ENCODE measurements around the gene MAPK8IP1.
A peak's percentile ranks its signal among the peaks of the same experiment; 100 is the strongest.

MAPK8IP1 gene

DNA sequence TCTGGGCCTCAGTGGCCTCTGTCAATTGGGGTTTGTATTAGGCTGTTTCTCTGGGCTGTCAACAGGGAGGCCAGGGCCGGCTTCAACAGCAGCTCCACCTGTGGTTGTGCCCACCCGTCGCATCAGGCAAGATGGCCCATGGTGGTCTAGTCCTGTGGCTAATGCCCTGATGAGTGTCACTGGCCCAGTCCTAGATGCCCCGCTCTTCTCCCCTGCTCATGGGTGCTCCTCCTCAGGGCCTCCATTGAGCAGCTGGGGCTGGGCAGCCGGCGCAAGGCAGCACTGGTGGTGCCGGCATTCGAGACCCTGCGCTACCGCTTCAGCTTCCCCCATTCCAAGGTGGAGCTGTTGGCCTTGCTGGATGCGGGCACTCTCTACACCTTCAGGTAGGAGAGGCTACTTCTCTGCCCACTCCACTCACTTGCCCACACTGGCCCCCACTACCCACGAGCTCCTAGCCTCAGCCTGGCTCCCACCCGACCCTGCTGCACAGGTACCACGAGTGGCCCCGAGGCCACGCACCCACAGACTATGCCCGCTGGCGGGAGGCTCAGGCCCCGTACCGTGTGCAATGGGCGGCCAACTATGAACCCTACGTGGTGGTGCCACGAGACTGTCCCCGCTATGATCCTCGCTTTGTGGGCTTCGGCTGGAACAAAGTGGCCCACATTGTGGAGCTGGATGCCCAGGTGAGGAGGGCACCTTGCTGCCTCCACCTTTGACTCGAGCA, 42.4 kb downstream of the MAPK8IP1 start:
- DNase-seq, result no peak

DNA sequence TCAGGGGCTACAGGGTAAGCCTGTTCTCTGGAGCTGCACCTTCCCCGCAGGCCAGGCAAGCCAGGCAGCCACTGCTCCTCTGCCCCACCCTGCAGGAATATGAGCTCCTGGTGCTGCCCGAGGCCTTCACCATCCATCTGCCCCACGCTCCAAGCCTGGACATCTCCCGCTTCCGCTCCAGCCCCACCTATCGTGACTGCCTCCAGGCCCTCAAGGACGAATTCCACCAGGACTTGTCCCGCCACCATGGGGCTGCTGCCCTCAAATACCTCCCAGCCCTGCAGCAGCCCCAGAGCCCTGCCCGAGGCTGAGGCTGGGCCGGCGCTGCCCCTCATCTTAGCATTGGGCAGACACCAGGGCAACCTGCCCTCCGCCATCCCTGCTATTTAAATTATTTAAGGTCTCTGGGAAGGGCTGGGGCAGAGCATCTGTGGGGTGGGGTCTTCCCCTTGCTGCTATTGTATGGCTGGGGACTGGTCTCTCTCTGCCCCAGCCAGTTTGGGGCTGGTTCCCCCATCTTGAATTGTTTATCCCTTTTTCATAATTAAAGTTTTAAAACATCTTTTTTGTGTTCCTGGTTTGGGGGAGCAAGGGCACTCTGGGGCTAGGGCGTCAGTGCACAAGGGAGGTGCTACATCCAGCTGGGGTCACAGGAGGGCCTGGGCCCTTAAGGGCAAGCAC, 43.2 kb downstream of the MAPK8IP1 start:
- no peak for DNase-seq

DNA sequence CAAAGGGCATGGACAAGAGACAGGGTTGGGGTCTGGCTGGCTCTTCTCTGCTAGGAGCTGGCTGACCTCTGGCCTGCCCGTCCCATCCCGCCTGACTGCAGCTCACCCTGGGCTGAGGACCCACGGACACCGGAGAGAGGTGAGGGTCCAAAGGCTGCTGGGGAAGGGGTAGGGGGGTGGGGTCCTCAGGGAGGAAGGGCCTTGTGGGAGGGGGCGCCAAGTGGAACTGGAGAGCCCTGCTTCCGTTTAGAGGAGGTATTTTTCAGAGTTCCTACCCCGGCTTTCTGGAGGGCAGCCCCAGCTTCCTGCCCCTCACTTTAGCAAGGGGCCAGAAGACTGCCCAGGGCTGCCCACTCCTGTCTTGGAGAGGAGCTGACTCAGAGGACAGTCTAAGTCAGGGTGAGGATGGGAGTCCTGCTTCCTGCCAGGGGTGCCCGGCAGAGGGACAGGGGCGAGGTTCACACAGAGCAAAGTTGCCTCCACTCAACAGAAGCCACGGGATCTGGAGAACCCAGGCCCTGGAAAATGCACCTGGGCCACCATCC, 44.1 kb downstream of the MAPK8IP1 start:
- no peak for DNase-seq

DNA sequence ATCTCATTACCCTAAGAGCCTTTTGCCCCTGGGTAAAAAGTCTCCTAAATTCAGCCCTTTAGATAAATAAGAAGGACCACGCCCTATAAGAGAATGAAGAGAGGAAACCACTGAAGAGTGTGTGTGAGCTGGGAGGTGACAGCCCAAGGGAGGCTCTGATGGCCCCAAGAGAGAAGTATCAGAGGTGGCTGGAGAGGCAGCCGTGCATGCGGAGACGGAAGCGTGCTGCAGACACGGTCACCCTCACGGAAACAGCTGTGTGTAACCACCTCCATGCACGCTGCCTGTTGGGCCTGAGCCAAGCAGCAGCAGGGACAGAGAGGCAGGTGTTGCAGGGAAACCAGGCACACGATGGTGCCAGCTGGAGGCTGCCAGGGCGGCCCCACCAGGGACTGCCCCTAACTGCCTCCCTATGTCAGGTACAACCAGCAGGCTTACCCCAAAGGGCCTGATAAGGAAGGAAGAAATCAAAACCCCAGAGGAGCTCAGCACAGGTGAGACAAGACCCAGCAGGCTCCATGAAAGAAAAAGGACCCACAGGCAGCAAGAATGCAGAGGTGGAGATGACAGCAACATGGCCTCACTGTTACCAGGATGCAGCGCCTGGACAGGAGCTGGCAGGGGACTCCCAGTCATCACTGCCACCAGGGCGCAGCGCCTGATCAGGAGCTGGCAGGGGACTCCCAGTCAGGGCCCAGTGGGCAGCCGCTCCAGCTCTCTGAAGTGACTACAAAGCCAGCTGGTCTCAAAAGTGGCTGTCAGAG, 44.8 kb downstream of the MAPK8IP1 start:
- peak; percentile 73 to 84 for DNase-seq

DNA sequence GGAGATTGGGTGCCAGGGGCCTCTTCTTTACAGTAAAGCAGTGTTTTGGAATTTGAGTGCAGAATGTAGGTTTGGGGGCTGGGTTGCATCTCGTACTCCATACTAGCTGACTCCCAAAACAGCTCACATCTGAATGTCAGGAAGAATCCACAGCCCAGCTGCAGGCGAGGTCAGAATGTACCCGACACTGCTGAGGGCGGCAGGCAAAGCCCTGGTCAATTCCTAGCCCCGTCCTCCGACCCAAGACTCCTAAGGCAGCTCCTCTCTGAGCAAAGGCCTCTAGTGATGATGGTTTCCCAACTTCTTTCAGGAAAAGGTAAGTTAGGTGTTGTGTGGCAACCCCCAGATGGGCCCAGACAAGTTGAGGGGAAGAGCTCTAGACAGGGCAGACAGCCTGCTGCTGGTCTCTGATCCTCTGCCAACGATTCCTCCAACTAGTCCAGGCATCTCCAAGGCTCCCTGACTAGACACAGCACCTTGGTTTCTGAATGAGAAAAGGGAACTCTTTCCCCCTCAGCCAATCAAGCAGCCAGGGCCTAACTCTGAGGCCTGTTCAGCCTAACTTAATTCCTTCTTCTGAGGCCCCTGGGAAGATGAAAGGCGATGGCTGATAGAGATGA, 45.6 kb downstream of the MAPK8IP1 start:
- no peak for DNase-seq

DNA sequence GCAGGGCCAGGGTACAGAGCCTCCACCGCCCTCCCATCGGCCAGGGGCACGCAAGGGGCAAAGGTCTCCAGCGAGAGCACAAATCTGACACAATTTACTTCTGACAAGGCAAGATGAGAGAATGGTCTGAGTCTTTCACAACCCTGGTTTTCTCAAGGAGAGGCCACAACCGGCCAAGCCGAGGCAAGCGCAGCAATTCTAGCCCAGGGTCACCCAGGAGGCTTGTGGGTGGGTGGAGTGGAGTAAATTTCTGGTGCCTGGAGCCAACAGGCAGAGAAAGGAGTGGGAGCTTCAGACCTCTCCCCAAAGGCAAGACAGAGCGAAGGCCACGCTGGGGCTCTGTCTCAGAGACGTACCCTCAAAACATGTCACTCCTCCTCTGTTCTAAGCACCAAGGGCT, 46.3 kb downstream of the MAPK8IP1 start:
- DNase-seq, result no peak

DNA sequence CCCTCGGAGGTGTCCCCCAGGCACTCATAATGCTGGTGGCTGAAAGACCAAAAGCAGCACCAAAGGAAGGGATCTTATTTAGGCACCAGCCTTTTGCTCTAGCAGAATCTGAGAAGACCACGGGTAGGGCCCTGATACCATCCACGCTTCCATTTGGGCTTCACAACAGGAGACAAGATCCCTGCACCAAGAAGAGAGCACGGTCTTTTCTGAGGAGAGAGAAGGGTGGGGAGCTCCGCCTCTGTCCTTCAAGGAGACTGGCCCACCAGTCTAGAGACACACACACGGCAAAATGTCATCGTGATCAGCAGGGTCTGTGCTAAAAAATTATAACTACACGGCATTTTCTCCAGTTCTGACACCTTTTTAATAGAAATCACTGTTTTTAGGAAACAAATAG, 46.8 kb downstream of the MAPK8IP1 start:
- no peak for DNase-seq

DNA sequence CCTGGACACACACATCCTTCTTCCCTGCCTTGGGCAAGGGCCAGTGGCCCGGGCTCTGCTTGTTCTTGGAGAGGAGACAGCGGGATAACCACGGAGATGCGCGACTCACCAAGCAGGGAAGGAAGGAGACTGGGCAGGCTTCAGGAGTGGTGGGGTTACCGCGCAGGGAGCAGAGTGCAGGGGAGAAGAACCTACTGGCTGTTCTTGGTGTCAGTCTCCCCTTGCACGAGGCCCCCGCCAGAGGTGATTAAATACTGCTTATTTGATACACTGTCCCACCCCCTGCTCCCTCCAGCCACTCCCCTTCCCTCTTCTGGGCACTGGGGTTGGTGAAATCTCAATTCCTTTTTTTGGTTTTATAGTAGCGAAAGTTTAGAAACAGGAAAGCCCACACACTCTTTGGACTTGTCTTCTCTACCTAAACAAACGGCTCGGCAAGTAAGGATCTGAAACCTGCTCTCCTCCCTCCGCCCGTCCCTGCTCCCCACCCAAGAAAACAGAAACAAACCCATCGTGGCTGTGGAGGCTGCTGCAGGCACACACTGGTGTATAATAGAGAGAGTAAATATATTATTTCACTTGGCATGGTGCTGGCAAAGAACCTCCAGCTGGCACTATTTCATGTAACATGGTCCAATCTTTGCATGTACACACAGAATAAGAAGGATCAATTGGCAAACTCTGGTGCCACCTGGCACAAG, 47.8 kb downstream of the MAPK8IP1 start:
- no peak for DNase-seq

DNA sequence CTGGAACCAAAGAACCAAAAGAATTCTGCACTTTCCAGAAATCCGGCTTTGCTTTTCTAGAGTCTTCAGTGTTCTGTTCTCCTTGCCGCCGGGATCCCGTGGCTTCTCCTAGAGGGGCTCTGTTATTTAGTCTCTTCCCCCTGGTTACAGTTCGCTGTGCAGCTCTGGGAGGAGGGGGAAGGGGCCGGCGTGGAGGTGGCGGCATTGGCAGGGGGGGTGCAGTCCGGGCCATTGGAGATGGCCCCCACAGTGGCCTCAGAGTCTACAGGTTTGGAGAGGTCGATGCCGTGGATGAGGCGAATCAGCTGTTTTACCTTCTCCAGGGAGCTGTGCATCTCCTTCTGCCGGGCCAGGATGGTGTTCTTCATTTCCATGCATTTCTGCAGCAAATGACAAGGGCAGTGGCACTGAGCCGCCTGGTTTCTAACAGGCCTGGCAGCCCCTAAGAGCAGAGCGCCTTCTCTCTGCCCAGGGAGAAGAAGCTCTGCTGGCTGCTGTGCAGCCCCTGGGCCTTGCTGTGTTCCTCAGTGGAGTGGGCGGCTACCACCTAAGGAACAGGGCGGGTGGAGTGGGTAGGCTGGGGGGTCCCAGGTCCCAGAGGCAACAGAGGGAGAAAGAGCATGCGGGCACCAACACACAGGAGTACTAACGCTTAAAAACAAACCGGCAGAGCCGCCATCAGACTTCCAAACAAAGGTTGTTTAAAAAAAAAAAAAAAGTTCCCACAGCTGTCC, 48.6 kb downstream of the MAPK8IP1 start:
- no peak for DNase-seq

DNA sequence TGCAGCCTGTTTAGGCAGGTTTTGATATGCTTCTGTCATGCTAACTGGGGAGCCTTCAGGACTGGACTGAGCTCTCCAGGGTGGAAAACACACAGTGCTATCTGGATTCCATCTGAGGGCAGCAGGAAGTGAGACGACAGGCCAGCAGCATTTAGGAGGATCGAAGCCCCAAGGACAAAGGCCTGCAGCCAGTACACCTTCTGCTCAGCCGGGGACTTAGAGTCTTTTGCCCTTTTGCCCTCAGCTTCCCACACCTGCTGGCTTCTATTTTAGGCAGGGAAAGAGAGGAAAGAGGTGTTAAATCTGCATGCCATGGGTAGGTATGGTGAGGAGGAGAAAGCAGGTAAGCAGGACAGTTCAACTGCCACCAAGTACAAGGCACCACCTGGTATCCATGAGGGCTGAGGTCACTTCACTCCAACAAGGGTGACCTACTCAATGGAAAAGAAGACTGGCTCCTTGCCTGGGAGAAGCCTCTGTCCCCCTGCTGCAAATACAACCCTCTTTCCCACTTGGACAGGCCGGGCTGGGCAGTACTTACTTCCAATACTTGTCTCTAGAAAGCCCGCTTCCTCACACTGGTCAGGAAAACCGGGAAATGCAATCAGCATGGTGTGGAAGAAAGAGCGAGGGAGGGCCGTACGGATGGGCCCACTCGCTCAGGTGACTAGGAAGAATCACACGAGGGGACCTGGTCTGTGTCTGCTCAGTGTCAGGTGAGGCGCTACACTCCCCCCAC, 49.3 kb downstream of the MAPK8IP1 start:
- DNase-seq, result no peak

DNA sequence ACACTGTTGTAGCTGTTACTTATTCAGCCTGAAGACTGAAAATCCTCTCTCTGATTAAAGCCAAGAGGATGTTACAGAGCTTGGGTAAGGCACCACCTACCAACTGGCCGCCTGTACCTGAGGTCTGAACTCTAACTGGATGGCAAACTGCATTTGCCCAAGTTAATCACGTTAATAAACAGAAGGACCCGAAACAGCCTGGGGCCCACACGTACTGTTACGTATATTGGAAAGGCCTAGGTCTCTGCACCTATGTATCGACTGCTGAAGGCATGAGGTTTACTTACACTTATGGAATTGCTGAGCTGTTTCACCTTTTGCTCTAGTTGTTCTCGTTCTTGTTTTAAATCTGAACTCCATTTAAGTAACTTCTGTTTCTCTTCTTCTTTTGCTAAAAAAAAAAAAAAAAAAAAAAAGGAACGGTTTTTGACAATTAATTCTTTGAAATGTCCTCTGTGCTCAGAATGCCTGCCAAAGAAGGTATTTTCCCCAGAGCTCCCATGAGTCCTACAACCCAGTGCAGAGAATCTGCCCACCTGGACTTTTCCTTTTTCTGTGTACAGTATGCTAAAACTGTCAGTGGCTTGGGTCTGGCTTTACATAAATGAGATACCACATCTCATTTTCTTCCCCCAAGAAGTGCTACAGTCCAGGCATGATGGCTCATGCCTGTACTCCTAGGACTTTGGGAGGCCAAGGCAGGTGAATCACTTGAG, 50.1 kb downstream of the MAPK8IP1 start:
- no peak for DNase-seq

DNA sequence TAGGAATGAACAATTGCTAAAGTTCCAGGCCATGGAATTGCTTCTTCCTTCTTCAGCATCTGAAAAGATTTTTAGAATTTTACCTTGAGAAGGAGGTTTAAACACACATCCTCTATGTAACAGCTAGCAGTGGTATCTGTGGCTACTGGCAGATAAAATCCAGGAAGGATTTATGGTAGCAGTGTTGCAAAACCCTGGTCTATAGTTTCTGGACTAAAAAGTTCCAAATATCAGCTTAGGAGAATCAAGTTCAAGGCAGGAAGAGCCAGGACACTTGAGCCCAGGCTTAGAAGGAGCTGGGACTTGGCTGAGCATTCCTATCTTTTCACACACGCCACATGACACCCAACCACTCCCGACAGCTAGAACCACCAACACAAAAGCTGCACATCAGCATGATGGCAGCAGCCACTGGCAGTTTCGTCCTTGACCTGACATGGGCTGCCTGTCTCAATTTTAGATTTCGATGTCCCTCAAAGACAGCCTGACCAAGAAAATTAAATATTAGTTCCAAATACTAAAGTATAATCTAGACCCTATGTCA, 51.1 kb downstream of the MAPK8IP1 start:
- DNase-seq, result no peak

DNA sequence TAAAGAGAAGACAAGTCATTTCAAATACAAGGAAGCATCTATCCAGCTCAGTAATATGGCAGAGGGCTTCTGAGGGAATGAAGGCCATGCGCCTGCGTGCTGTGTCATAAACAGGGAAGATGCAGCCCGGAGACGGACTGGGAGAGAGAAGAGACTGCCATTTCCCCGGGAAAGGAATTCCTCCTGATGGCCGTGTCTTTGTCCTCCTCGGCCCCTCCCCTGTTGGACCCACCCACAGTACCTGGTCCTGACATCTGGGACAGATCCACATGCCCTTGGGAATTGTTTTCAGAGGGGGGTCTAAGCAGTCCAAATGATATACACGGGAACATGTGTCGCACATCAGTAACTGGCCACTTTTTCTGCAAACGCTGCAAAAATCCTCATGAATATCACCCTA, 52.5 kb downstream of the MAPK8IP1 start:
- no peak for DNase-seq

DNA sequence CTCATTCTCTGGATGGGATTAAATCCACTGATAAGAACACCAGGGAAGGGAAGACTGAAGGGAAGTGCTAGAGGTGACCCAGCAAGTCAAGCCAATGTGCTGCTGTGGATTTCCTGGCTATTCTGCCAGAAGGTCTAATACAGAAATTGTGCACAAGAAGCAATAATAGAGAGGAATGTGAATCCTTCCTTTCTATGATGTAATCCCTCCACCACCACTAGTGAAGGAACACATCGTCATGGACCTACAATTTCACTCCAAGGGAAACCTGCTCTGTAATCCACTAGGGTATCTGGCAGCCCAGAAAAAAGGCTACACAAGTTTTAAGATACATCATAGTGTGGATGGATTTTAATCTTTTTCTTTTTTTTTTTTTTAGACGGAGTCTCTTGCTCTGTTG, 54.4 kb downstream of the MAPK8IP1 start:
- DNase-seq, result no peak

DNA sequence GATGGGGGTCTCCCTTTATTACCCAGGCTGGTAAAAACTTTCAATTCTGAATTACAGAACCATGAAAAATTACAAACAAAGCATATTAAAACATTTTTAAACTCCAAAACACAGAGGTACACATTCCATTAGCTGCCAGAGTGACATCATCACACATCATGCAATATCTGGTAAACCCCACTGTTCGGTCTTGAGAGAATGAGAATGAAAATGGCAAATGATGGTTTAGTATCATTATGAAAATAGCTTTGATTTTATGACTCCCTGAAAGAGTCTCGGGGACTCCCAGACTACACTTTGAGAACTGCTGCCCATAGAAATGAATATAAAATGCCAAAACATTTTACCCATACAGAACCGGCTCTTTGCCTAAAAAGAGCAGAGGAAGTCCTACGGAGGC, 55.8 kb downstream of the MAPK8IP1 start:
- DNase-seq, result no peak

DNA sequence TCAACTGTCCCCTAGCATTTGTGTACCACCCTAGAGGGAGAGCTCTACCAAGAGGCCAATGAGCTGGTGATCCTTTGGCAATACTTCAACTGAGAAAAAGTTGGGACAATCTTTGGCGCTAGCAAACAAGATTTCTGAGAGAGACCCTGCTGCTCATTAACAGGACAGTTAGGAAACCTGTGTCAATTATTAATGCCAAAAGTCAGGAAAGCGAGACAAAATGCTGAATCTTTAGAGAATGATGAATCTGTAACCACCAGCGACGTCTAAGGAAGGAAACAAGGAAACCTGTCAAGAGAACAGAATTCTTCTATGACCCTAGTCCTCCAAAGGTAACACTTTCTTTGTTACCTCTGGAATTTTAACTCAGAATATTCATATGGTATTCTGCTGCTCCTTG, 56.9 kb downstream of the MAPK8IP1 start:
- DNase-seq, result no peak

DNA sequence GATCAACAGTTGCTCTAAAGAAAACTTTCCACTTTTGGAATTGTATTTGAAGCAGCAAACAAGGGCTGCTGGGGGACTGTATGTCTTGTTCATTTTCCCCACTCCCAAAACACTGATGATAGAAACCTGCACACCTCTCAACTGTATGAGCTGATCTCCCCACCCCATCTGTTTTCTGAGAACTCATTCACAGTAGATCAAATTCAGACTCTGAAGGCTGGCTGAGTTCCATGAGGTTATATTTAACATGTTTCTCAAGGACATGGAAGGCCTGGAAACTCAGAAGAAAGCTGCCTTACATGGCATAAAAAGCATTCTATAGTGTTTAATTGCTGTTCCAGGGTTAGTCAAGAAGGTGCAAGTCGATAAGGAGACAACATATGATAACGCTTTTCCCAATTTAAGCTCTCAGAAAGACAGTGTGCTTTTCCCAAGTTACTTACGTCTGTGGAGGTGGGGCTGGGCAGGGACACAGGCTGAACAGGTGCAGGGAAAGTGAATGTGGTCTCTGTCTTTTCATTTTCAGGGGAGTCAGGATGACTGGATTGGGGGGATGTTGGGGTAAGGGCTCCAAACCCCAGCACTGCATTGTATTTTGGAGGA, 60.0 kb downstream of the MAPK8IP1 start:
- DNase-seq, result no peak

DNA sequence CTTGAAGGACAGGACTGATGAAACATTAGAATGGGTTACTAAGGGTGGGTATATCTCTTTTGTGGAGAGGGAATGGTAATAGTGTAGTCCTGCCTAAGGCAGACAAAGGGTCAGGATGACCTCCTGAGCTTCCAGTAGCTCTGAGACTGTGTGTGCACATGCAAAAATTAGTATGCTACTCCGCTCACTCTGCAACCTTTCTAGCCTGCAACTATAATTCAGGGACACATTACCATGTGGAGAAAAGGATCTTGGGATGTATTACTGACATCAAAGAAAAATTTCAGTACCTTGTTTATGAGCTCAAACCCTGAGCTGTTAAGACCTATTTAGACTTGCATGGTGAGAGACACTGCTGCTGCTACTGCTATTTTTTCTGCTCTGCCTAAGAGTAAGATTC, 62.4 kb downstream of the MAPK8IP1 start:
- no peak for DNase-seq

DNA sequence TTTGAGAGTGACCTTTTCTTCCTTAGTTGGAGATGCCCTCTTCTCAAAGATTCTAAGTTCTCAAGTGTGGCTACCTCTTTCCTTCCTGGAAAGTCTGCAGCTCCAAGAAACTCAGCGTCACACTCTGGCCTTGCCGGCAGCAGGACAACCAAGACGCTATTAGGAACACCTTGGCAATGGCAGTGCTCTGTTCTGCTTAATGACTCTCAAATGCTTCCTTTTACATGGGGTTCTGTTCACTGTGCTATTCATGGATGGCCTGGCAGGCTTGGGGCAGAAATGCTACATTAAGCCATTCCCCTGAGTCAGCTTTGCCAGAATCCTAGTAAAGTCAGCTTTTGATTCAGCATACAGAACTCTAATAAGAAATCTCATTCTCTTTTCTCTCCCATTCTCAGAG, 62.9 kb downstream of the MAPK8IP1 start:
- no peak for DNase-seq

DNA sequence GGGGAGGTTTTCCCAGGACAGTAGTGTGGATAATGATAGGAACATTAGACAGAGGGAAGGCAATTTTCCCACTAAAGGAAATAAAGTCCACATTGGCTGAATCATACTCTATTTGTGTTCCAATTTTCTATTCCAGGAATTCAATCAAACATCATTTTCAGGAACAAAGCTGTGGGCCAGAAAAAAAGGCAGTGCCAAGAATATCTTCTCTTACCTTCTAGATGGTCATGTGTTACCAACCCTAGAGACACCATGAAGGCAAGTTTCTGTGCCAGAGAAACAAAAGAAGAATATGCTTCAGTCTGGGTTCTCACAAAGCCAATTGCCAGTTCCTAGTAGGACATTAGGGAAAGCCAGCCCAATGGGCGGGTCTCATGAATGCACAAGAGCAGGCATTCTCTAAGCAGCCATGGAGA, 64.5 kb downstream of the MAPK8IP1 start:
- no peak for DNase-seq

All from Kasumi-1 (cell line).